H9 (cell line): ENCODE measurements around the gene CASP10. TPM values are rescaled to one million over a fixed set of nuclear protein-coding genes. Genes with fewer than 3 reads are reported as not detected.

Source experiments
- DNase-seq: peaks from one replicate; pipeline ENCODE4 v3.0.0-alpha.2; 2017
- H2AFZ ChIP-seq: one replicate; pipeline ENCODE4 v1.6.1; 2013; ENCODE audit warnings: mild to moderate bottlenecking, low read length, control low read depth, moderate library complexity
- H2AK5ac ChIP-seq: 2 replicates; pipeline ENCODE4 v1.6.1; 2013; ENCODE audit warnings: low read length, control low read depth, mixed read lengths; ENCODE audit not compliant: insufficient read length
- H2BK120ac ChIP-seq: one replicate; pipeline ENCODE4 v1.6.1; 2013; ENCODE audit warnings: low read depth, mild to moderate bottlenecking, low read length, control low read depth, inconsistent platforms; ENCODE audit not compliant: poor library complexity, severe bottlenecking
- H2BK12ac ChIP-seq: 2 replicates; pipeline ENCODE4 v1.6.1; 2013; ENCODE audit warnings: low read length, control low read depth, mixed read lengths, low read depth; ENCODE audit not compliant: insufficient read length
- H2BK15ac ChIP-seq: 2 replicates; pipeline ENCODE4 v1.6.1; 2013; ENCODE audit warnings: low read depth, low read length, control low read depth
- H2BK20ac ChIP-seq: one replicate; pipeline ENCODE4 v1.6.1; 2013; ENCODE audit warnings: low read depth, mild to moderate bottlenecking, low read length, control low read depth, inconsistent platforms; ENCODE audit not compliant: poor library complexity, severe bottlenecking
- H2BK5ac ChIP-seq: 2 replicates; pipeline ENCODE4 v1.6.1; 2013; ENCODE audit warnings: low read length, control low read depth, mixed read lengths; ENCODE audit not compliant: insufficient read length
- H3K14ac ChIP-seq: 2 replicates; pipeline ENCODE4 v1.6.1; 2013; ENCODE audit warnings: low read length, control low read depth; ENCODE audit not compliant: insufficient read depth
- H3K18ac ChIP-seq: 2 replicates; pipeline ENCODE4 v1.6.1; 2013; ENCODE audit warnings: low read depth, mild to moderate bottlenecking, mixed read lengths, low read length, control low read depth; ENCODE audit not compliant: insufficient read length
- H3K23ac ChIP-seq: 2 replicates; pipeline ENCODE4 v1.6.1; 2013; ENCODE audit warnings: low read length, control low read depth, mixed read lengths, low read depth; ENCODE audit not compliant: insufficient read length
- H3K23me2 ChIP-seq: 2 replicates; pipeline ENCODE4 v1.6.1; 2013; ENCODE audit warnings: low read depth, mild to moderate bottlenecking, mixed read lengths, low read length, control low read depth; ENCODE audit not compliant: insufficient read length, poor library complexity, severe bottlenecking
- H3K27ac ChIP-seq: 2 replicates; pipeline ENCODE4 v1.5.1; 2013; ENCODE audit warnings: low read length, control low read depth, mixed read lengths, low read depth; ENCODE audit not compliant: insufficient read length
- H3K27me3 ChIP-seq: 2 replicates; pipeline ENCODE4 v1.6.1; 2013; ENCODE audit warnings: low read length, control low read depth, inconsistent platforms; ENCODE audit not compliant: insufficient read depth
- H3K4ac ChIP-seq: 2 replicates; pipeline ENCODE4 v1.6.1; 2013; ENCODE audit warnings: low read depth, mild to moderate bottlenecking, control low read depth, inconsistent platforms, low read length, moderate library complexity
- H3K4me1 ChIP-seq: 2 replicates; pipeline ENCODE4 v1.6.1; 2013; ENCODE audit warnings: low read length, control low read depth, inconsistent platforms; ENCODE audit not compliant: insufficient read depth
- H3K4me2 ChIP-seq: 2 replicates; pipeline ENCODE4 v1.6.1; 2013; ENCODE audit warnings: low read length, control low read depth, mixed read lengths; ENCODE audit not compliant: insufficient read length, insufficient read depth
- H3K56ac ChIP-seq: 2 replicates; pipeline ENCODE4 v1.6.1; 2013; ENCODE audit warnings: low read depth, mild to moderate bottlenecking, mixed read lengths, low read length, control low read depth; ENCODE audit not compliant: insufficient read length
- H3K79me1 ChIP-seq: 2 replicates; pipeline ENCODE4 v1.6.1; 2013; ENCODE audit warnings: low read depth, mild to moderate bottlenecking, moderate library complexity, low read length, control low read depth, inconsistent platforms; ENCODE audit not compliant: insufficient read depth, poor library complexity, severe bottlenecking
- H3K79me2 ChIP-seq: 2 replicates; pipeline ENCODE4 v1.6.1; 2013; ENCODE audit warnings: low read length, control low read depth, inconsistent platforms; ENCODE audit not compliant: insufficient read depth
- H3K9ac ChIP-seq: 2 replicates; pipeline ENCODE4 v1.6.1; 2013; ENCODE audit warnings: low read length, control low read depth, mixed read lengths; ENCODE audit not compliant: insufficient read length; ENCODE audit errors: extremely low read depth
- H3K9me3 ChIP-seq: one replicate; pipeline ENCODE4 v1.6.1; 2013; ENCODE audit warnings: low read depth, low read length, inconsistent platforms; ENCODE audit not compliant: control insufficient read depth
- H3T11ph ChIP-seq: one replicate; pipeline ENCODE4 v1.6.1; 2013; ENCODE audit warnings: mild to moderate bottlenecking, low read length, control low read depth, inconsistent platforms
- H4K20me1 ChIP-seq: one replicate; pipeline ENCODE4 v1.6.1; 2013; ENCODE audit not compliant: control insufficient read depth, insufficient read length, insufficient read depth
- H4K5ac ChIP-seq: 2 replicates; pipeline ENCODE4 v1.6.1; 2013; ENCODE audit warnings: low read depth, mild to moderate bottlenecking, mixed read lengths, low read length, control low read depth; ENCODE audit not compliant: insufficient read length
- H4K8ac ChIP-seq: replicated peaks from 2 replicates; pipeline ENCODE4 v1.6.1; 2013; ENCODE audit warnings: low read length, control low read depth, mixed read lengths, low read depth; ENCODE audit not compliant: insufficient read length
- H4K91ac ChIP-seq: 2 replicates; pipeline ENCODE4 v1.6.1; 2013; ENCODE audit warnings: low read depth, mild to moderate bottlenecking, moderate library complexity, mixed read lengths, low read length, control low read depth; ENCODE audit not compliant: insufficient read length
- H3K27ac Mint-ChIP-seq, 3 experiments: 2 replicates in 2 of 3; 3 replicates in 1 of 3; pipeline ENCODE4 v1.8.0; 2020 to 2021; ENCODE audit warnings: mixed read lengths in 3 of 3, mild to moderate bottlenecking in 1 of 3, moderate library complexity in 1 of 3
- H3K27me3 Mint-ChIP-seq: 2 replicates; pipeline ENCODE4 v1.8.0; 2021; ENCODE audit warnings: low read depth, mild to moderate bottlenecking, moderate library complexity, mixed read lengths
- H3K36me3 Mint-ChIP-seq, 3 experiments: 2 replicates in 2 of 3; 3 replicates in 1 of 3; pipeline ENCODE4 v1.8.0; 2020 to 2021; ENCODE audit warnings: low read depth in 3 of 3, mixed read lengths in 3 of 3; ENCODE audit not compliant: insufficient read depth in 1 of 3
- H3K4me1 Mint-ChIP-seq, 2 experiments: 2 replicates each; pipeline ENCODE4 v1.8.0; 2020; ENCODE audit warnings: mixed read lengths in 2 of 2
- H3K4me3 Mint-ChIP-seq, 2 experiments: 2 replicates in 1 of 2; 3 replicates in 1 of 2; pipeline ENCODE4 v1.8.0; 2020 to 2021; ENCODE audit warnings: mild to moderate bottlenecking in 2 of 2, mixed read lengths in 2 of 2, moderate library complexity in 1 of 2
- H3K9me3 Mint-ChIP-seq, 2 experiments: 2 replicates in 1 of 2; 3 replicates in 1 of 2; pipeline ENCODE4 v1.8.0; 2020; ENCODE audit warnings: mild to moderate bottlenecking in 2 of 2, mixed read lengths in 2 of 2, moderate library complexity in 1 of 2
- CTCF ChIP-seq: fragments of 200-600 bp; sonication (generic); conservative IDR thresholded peaks from 3 replicates; pipeline ENCODE4 v1.8.0; 2021; ENCODE audit warnings: antibody characterized with exemption, mild to moderate bottlenecking
- WGBS: extraction: QIAGEN DNeasy Blood & Tissue Kit; methylation state at CpG from one replicate; pipeline ENCODE4 v1.1.7; 2013; ENCODE audit warnings: missing lambda C conversion rate, low lambda C conversion rate, mixed read lengths; ENCODE audit not compliant: insufficient read length; ENCODE audit errors: extremely low coverage; 5-methylcytosine and 5-hydroxymethylcytosine counted together
- total RNA-seq: library from RNA; stranded (reverse); gene quantifications from 2 replicates; pipeline ENCODE4 v1.2.1, GENCODE V29; 2021

Gene CASP10
- total RNA-seq, 1 experiment from 2014 or later, result 2.7 TPM

- Histone ChIP-seq H2AFZ (no peak overlapping the region), H2BK12ac (no peak overlapping the region), H3K27me3 (no peaks in the 10 kb centered on the region), H3K14ac (no peak overlapping the region), H3K18ac (no peak overlapping the region), H3K27ac (no peak overlapping the region), H2BK5ac (no peak overlapping the region), H4K5ac (no peak overlapping the region), H3K56ac (no peak overlapping the region), H3K79me2 (no peaks in the 10 kb centered on the region), H4K91ac (no peak overlapping the region), H3K4me2 (peak overlapping the region; percentile 40), H4K8ac (no peak overlapping the region), H3K79me1 (no peaks in the 10 kb centered on the region), H3K23me2 (no peaks in the 10 kb centered on the region), H4K20me1 (no peaks in the 10 kb centered on the region), H3K9me3 (no peaks in the 10 kb centered on the region), H2BK120ac (no peak overlapping the region), H3K4ac (no peak overlapping the region), H2BK20ac (no peak overlapping the region), H3K4me1 (no peaks in the 10 kb centered on the region), H3K23ac (no peak overlapping the region), H2AK5ac (no peak overlapping the region), H3T11ph (no peak overlapping the region), H3K9ac (no peak overlapping the region), H2BK15ac (no peak overlapping the region)
- no peak for DNase-seq
- no CpG with 5 or more reads among the region's 21 CpGs for WGBS
- Mint-ChIP-seq H3K4me3 (peak overlapping the region in 1 of 2 experiments; percentile 67; a peak in 2 of 5 replicates), H3K4me1 (peaks cover 14 to 21% of the 10 kb centered on the region in 2 experiments), H3K9me3 (no peaks in the 10 kb centered on the region), H3K27ac (0 out of 7 replicates have a peak overlapping the region, but pooled peaks of 1 of the 3 experiments have one; percentile 75), H3K27me3 (no peaks in the 10 kb centered on the region; the same call in none of the 2 replicates), H3K36me3 (peaks cover 0 to 9% (median 0%) of the 10 kb centered on the region in 3 experiments; a peak in 2 of 7 replicates)
- no peak for TF ChIP-seq CTCF
Measured at GRCh38 chr2:201233812-201234662, 51.1 kb downstream of the CASP10 start.
